ENCODE measurements around the gene CELF1.

CELF1 gene

GRCh38 chr11:47426062-47426956, 126.6 kb downstream of the CELF1 start, which contains the start of gene PSMC3:
PSMC3 (minus strand) TSS chr11:47426439; CDS start chr11:47426279, 160 bp downstream.
- no peaks in the 10 kb centered on the region for H3F3A ChIP-seq (ENCODE audit: low read depth)
- peaks cover 16% of the 10 kb centered on the region for H3K4me1 ChIP-seq (ENCODE audit: insufficient read depth, low read length, poor library complexity, severe bottlenecking)
- TF ChIP-seq EZH2phosphoT487 (IDR thresholded peaks at IDR 0.05; ENCODE audit: borderline replicate concordance) (no peak), CTCF (conservative IDR thresholded peaks at IDR 0.05; ENCODE audit: low read length) (no peak)

GRCh38 chr11:47425611-47426010, 127.3 kb downstream of the CELF1 start:
- Histone ChIP-seq H3K4me2 (ENCODE audit: low read depth, low read length, poor library complexity, severe bottlenecking) (peak overlapping the region; percentile 93), H3K27me3 (ENCODE audit: insufficient read depth, low read length, poor library complexity, severe bottlenecking) (peaks cover 7% of the 10 kb centered on the region), H3K9me2 (replicated peaks; ENCODE audit: low read depth, low read length) (no peaks in the 10 kb centered on the region), H2AFZ (ENCODE audit: low read length) (peak overlapping the region; percentile 99), H3K9me3 (ENCODE audit: insufficient read depth, low read depth, low read length) (no peaks in the 10 kb centered on the region), H3K4me1 (ENCODE audit: insufficient read depth, low read length, poor library complexity, severe bottlenecking) (peaks cover 16% of the 10 kb centered on the region), H3K4me3 (ENCODE audit: low read length, poor library complexity, severe bottlenecking) (peak overlapping the region; percentile 100), H3F3A (ENCODE audit: low read depth) (no peaks in the 10 kb centered on the region), H4K20me1 (ENCODE audit: insufficient read depth, low read length, poor library complexity, severe bottlenecking) (peaks cover 8% of the 10 kb centered on the region), H3K36me3 (ENCODE audit: insufficient read depth, low read length) (peaks cover 36% of the 10 kb centered on the region; the same call in 1 of the 2 replicates), H3K9ac (ENCODE audit: low read depth, low read length, poor library complexity, severe bottlenecking) (peak overlapping the region; percentile 100), H3K79me2 (ENCODE audit: insufficient read depth, low read length) (peaks cover 41% of the 10 kb centered on the region)
- no peak for TF ChIP-seq CTCF (conservative IDR thresholded peaks at IDR 0.05; ENCODE audit: low read length)
- no peak for TF ChIP-seq EZH2phosphoT487 (IDR thresholded peaks at IDR 0.05; ENCODE audit: borderline replicate concordance)

More at GRCh38 chr11:47426062-47426956, 126.6 kb downstream of the CELF1 start, which contains the start of gene PSMC3:
- Histone ChIP-seq H3K27me3 (ENCODE audit: insufficient read depth, low read length, poor library complexity, severe bottlenecking) (peaks cover 7% of the 10 kb centered on the region), H3K9ac (ENCODE audit: low read depth, low read length, poor library complexity, severe bottlenecking) (peak within 1 kb of the TSS; percentile 100), H3K36me3 (ENCODE audit: insufficient read depth, low read length) (peaks cover 29% of the 10 kb centered on the region; the same call in 1 of the 2 replicates), H3K79me2 (ENCODE audit: insufficient read depth, low read length) (peaks cover 41% of the 10 kb centered on the region), H3K9me2 (replicated peaks; ENCODE audit: low read depth, low read length) (no peaks in the 10 kb centered on the region), H3K4me2 (ENCODE audit: low read depth, low read length, poor library complexity, severe bottlenecking) (peak within 1 kb of the TSS; percentile 93), H4K20me1 (ENCODE audit: insufficient read depth, low read length, poor library complexity, severe bottlenecking) (peaks cover 8% of the 10 kb centered on the region), H2AFZ (ENCODE audit: low read length) (peak within 1 kb of the TSS; percentile 99), H3K9me3 (ENCODE audit: insufficient read depth, low read depth, low read length) (no peaks in the 10 kb centered on the region), H3K4me3 (ENCODE audit: low read length, poor library complexity, severe bottlenecking) (peak within 1 kb of the TSS; percentile 100)

- TF ChIP-seq CTCF (conservative IDR thresholded peaks at IDR 0.05; ENCODE audit: low read length): no peak
- no peak for TF ChIP-seq EZH2phosphoT487 (IDR thresholded peaks at IDR 0.05; ENCODE audit: borderline replicate concordance)
- H3K9me3 ChIP-seq (ENCODE audit: insufficient read depth, low read depth, low read length): no peaks in the 10 kb centered on the region
- H3K4me3 ChIP-seq (ENCODE audit: low read length, poor library complexity, severe bottlenecking): no peak overlapping the region
- no peak overlapping the region for H3K4me2 ChIP-seq (ENCODE audit: low read depth, low read length, poor library complexity, severe bottlenecking)
- H3K36me3 ChIP-seq (ENCODE audit: insufficient read depth, low read length): peaks cover 58% of the 10 kb centered on the region; the same call in 1 of the 2 replicates
- H3K27me3 ChIP-seq (ENCODE audit: insufficient read depth, low read length, poor library complexity, severe bottlenecking): no peaks in the 10 kb centered on the region
- H3K9me2 ChIP-seq (replicated peaks; ENCODE audit: low read depth, low read length): no peaks in the 10 kb centered on the region
- H3K4me1 ChIP-seq (ENCODE audit: insufficient read depth, low read length, poor library complexity, severe bottlenecking): no peaks in the 10 kb centered on the region
- no peaks in the 10 kb centered on the region for H4K20me1 ChIP-seq (ENCODE audit: insufficient read depth, low read length, poor library complexity, severe bottlenecking)
- H3F3A ChIP-seq (ENCODE audit: low read depth): no peaks in the 10 kb centered on the region
- no peak overlapping the region for H2AFZ ChIP-seq (ENCODE audit: low read length)
- H3K79me2 ChIP-seq (ENCODE audit: insufficient read depth, low read length): peaks cover 16% of the 10 kb centered on the region
- no peak overlapping the region for H3K9ac ChIP-seq (ENCODE audit: low read depth, low read length, poor library complexity, severe bottlenecking)
Observed at GRCh38 chr11:47418454-47419259, 134.3 kb downstream of the CELF1 start.
